Measurements from ENCODE around the gene U2SURP.

GRCh38 chr3:142976621-142977398, 24.6 kb upstream of the U2SURP start:
- TF ChIP-seq, protein P1, sequence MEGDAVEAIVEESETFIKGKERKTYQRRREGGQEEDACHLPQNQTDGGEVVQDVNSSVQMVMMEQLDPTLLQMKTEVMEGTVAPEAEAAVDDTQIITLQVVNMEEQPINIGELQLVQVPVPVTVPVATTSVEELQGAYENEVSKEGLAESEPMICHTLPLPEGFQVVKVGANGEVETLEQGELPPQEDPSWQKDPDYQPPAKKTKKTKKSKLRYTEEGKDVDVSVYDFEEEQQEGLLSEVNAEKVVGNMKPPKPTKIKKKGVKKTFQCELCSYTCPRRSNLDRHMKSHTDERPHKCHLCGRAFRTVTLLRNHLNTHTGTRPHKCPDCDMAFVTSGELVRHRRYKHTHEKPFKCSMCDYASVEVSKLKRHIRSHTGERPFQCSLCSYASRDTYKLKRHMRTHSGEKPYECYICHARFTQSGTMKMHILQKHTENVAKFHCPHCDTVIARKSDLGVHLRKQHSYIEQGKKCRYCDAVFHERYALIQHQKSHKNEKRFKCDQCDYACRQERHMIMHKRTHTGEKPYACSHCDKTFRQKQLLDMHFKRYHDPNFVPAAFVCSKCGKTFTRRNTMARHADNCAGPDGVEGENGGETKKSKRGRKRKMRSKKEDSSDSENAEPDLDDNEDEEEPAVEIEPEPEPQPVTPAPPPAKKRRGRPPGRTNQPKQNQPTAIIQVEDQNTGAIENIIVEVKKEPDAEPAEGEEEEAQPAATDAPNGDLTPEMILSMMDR (IDR thresholded peaks at IDR 0.05): no peak
- no peak for TF ChIP-seq POLR2A (IDR thresholded peaks at IDR 0.05)

Data from Peyer's patch (tissue), 4 donors.